ENCODE results near the gene ESYT2. TPM values are rescaled to one million over a fixed set of nuclear protein-coding genes. Genes with fewer than 3 reads are reported as not detected.

Gene ESYT2
- polyA plus RNA-seq, 1 of the 3 experiments (the other 2 are of a cell fraction) = 34.2 TPM

DNA sequence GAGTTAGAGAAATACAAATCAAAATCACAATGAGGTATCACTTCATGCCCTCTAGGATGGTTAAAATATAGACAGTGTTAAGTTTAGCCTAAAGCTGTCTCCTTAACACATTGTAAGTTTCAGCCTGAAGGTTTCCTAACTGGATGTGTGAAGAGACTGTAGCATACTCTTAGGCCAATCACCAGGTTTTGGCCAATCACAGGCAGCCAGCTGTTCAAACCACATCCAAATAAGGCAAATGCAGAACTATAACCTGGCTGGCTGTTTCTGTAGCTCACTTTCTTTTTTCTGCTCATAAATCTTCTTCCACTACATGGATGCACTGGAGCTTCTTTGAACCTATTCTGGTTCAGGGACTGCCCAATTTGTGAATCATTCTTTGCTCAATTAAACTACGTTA lies 19.7 kb downstream of the ESYT2 start:
- TF ChIP-seq TCF12 (IDR thresholded peaks at IDR 0.05) = no peak
- TF ChIP-seq GATA2 (CRISPR knock-in tag; IDR thresholded peaks at IDR 0.05) = no peak
- TF ChIP-seq TEAD4 (IDR thresholded peaks at IDR 0.05; ENCODE audit: borderline replicate concordance, insufficient read depth) = no peak
- TF ChIP-seq CHD2 (IDR thresholded peaks at IDR 0.05; ENCODE audit: low read length, partially characterized antibody) = no peak
- TF ChIP-seq NFIC (IDR thresholded peaks at IDR 0.05; ENCODE audit: borderline replicate concordance) = no peak
- no peak overlapping the region for H2AFZ ChIP-seq (ENCODE audit: low read depth)
- H3K79me2 ChIP-seq (ENCODE audit: insufficient read depth) = peaks cover 93% of the 10 kb centered on the region
- DNase-seq = no peak
- no peak overlapping the region for H3K27ac ChIP-seq (ENCODE audit: low read depth in 2 of 2, low read length in 1 of 2)
- no peaks in the 10 kb centered on the region; a peak in 1 of 4 replicates for H3K4me1 ChIP-seq (ENCODE audit: control insufficient read depth in 1 of 2, insufficient read depth in 2 of 2, low read depth in 1 of 2, low read length in 1 of 2)
- H3K4me3 ChIP-seq (ENCODE audit: low read depth in 2 of 2, low read length in 1 of 2) = no peak overlapping the region
- CTCF ChIA-PET = interaction anchor here (1.2 kb wide), 1 partner anchor 14 kb away, joined by 3 read pairs; no protein-coding TSS in a partner anchor
- 98% methylated on average over 1 of the region's 1 CpG for WGBS (ENCODE audit: low lambda C conversion rate)
- peaks cover under 1 to 28% of the 10 kb centered on the region in 2 experiments for H3K36me3 ChIP-seq (replicated peaks in 1 of 2; ENCODE audit: control insufficient read depth in 1 of 2, insufficient read depth in 2 of 2, low read length in 1 of 2)
- no peaks in the 10 kb centered on the region for H3K9me3 ChIP-seq
- H4K20me1 ChIP-seq (ENCODE audit: insufficient read depth) = peaks cover 11% of the 10 kb centered on the region; the same call in 1 of the 2 replicates
- POLR2A ChIA-PET = no interaction called here
- H3K27me3 ChIP-seq (ENCODE audit: insufficient read depth) = no peaks in the 10 kb centered on the region
- H3K9ac ChIP-seq = no peak overlapping the region
- H3K9me2 ChIP-seq = no peaks in the 10 kb centered on the region
- H3F3A ChIP-seq (replicated peaks; ENCODE audit: insufficient read depth) = no peaks in the 10 kb centered on the region
- no peak overlapping the region for H3K4me2 ChIP-seq

DNA sequence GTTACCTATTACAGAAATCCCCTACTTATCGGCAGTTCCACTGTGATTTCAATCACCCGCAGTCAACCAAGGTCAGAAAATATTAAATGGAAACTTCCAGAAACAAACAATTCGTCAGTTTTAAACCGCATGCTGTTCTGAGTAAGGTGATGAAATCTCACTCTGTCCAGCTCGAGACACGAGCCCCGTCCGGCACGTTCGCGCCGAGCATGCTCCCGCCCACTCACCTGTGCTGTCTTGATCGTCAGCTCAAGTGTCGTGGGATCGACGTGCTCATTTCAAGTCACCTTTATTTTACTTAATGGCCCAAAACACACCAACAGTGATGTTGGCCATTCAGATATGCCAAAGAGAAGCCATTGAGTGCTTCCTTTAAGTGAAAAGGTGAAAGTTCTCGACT lies 21.2 kb downstream of the ESYT2 start:
- H3K27me3 ChIP-seq (ENCODE audit: insufficient read depth) = no peaks in the 10 kb centered on the region
- no peaks in the 10 kb centered on the region for H3K9me2 ChIP-seq
- WGBS (ENCODE audit: low lambda C conversion rate) = 96% methylated on average over 18 of the region's 18 CpGs
- POLR2A ChIA-PET = no interaction called here
- no peak overlapping the region for H3K9ac ChIP-seq
- H3K9me3 ChIP-seq = no peaks in the 10 kb centered on the region
- no peaks in the 10 kb centered on the region for H3F3A ChIP-seq (replicated peaks; ENCODE audit: insufficient read depth)
- no peak overlapping the region for H3K27ac ChIP-seq (ENCODE audit: low read depth in 2 of 2, low read length in 1 of 2)
- CTCF ChIA-PET = no interaction called here
- H2AFZ ChIP-seq (ENCODE audit: low read depth) = no peak overlapping the region
- DNase-seq = no peak
- H3K79me2 ChIP-seq (ENCODE audit: insufficient read depth) = peaks cover 86% of the 10 kb centered on the region
- H3K36me3 ChIP-seq (replicated peaks in 1 of 2; ENCODE audit: control insufficient read depth in 1 of 2, insufficient read depth in 2 of 2, low read length in 1 of 2) = peaks cover 3 to 32% of the 10 kb centered on the region in 2 experiments
- no peak overlapping the region for H3K4me3 ChIP-seq (ENCODE audit: low read depth in 2 of 2, low read length in 1 of 2)
- peaks cover 11% of the 10 kb centered on the region; the same call in 1 of the 2 replicates for H4K20me1 ChIP-seq (ENCODE audit: insufficient read depth)
- peaks cover 0 to 1% of the 10 kb centered on the region in 2 experiments; a peak in 2 of 4 replicates for H3K4me1 ChIP-seq (ENCODE audit: control insufficient read depth in 1 of 2, insufficient read depth in 2 of 2, low read depth in 1 of 2, low read length in 1 of 2)
- TF ChIP-seq RAD21 (IDR thresholded peaks at IDR 0.05; ENCODE audit: low read length) (no peak), ELF1 (IDR thresholded peaks at IDR 0.05) (no peak), GATA2 (CRISPR knock-in tag; IDR thresholded peaks at IDR 0.05) (no peak)
- TF ChIP-seq, protein P1, sequence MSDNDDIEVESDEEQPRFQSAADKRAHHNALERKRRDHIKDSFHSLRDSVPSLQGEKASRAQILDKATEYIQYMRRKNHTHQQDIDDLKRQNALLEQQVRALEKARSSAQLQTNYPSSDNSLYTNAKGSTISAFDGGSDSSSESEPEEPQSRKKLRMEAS (IDR thresholded peaks at IDR 0.05; ENCODE audit: low read depth) = no peak
- H3K4me2 ChIP-seq = no peak overlapping the region

DNA sequence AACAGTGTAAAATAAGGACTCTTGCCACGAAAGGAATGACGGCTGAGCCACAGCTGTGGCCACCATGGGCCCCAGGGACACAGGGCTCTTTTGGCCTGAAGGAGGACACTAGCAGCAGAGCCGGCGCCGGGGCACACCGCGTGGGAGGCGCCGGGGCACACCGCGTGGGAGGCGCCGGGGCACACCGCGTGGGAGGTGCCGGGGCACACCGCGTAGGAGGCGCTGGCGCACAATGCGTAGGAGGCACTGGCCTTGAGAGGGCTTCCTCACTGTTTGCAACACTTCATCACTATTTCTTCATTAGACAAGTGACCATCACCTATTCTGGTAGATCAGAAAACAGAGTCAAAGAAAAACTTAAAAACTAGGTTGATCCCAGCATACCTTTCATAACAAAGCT lies 23.4 kb downstream of the ESYT2 start:
- no peak overlapping the region for H3K9ac ChIP-seq
- peaks cover 5% of the 10 kb centered on the region; the same call in 1 of the 2 replicates for H4K20me1 ChIP-seq (ENCODE audit: insufficient read depth)
- H3K4me1 ChIP-seq (ENCODE audit: control insufficient read depth in 1 of 2, insufficient read depth in 2 of 2, low read depth in 1 of 2, low read length in 1 of 2) = peaks cover 7 to 16% of the 10 kb centered on the region in 2 experiments; a peak in 3 of 4 replicates
- H3K9me3 ChIP-seq = no peaks in the 10 kb centered on the region
- 80% methylated on average over 21 of the region's 21 CpGs for WGBS (ENCODE audit: low lambda C conversion rate)
- H3K27ac ChIP-seq (ENCODE audit: low read depth in 2 of 2, low read length in 1 of 2) = no peak overlapping the region
- ChIA-PET CTCF (interaction anchor here (1.2 kb wide), 1 partner anchor 11 kb away, joined by 3 read pairs; no protein-coding TSS in a partner anchor), POLR2A (no interaction called here)
- no peaks in the 10 kb centered on the region for H3K27me3 ChIP-seq (ENCODE audit: insufficient read depth)
- no peaks in the 10 kb centered on the region for H3K9me2 ChIP-seq
- H3K4me2 ChIP-seq = no peak overlapping the region
- H3K36me3 ChIP-seq (replicated peaks in 1 of 2; ENCODE audit: control insufficient read depth in 1 of 2, insufficient read depth in 2 of 2, low read length in 1 of 2) = peaks cover 3 to 32% of the 10 kb centered on the region in 2 experiments
- no peak overlapping the region for H2AFZ ChIP-seq (ENCODE audit: low read depth)
- no peak for DNase-seq
- peaks cover 87% of the 10 kb centered on the region for H3K79me2 ChIP-seq (ENCODE audit: insufficient read depth)
- peaks cover 9% of the 10 kb centered on the region for H3F3A ChIP-seq (replicated peaks; ENCODE audit: insufficient read depth)
- no peak overlapping the region for H3K4me3 ChIP-seq (ENCODE audit: low read depth in 2 of 2, low read length in 1 of 2)
- TF ChIP-seq TAF1 (IDR thresholded peaks at IDR 0.05; ENCODE audit: borderline replicate concordance, low read depth, low read length) (no peak), ELF1 (IDR thresholded peaks at IDR 0.05) (no peak), FOXJ3 (CRISPR knock-in tag; IDR thresholded peaks at IDR 0.05) (no peak), NRF1 (IDR thresholded peaks at IDR 0.05; ENCODE audit: low read depth, low read length) (no peak), POLR2AphosphoS5 (IDR thresholded peaks at IDR 0.05; ENCODE audit: low read depth, low read length) (no peak), CHD2 (IDR thresholded peaks at IDR 0.05; ENCODE audit: low read length, partially characterized antibody) (no peak), FOSL2 (IDR thresholded peaks at IDR 0.05; ENCODE audit: borderline replicate concordance, low read depth) (no peak), MEF2A (IDR thresholded peaks at IDR 0.05; ENCODE audit: borderline replicate concordance, low read depth) (no peak), JUND (IDR thresholded peaks at IDR 0.05) (no peak)
- TF ChIP-seq, protein P2, sequence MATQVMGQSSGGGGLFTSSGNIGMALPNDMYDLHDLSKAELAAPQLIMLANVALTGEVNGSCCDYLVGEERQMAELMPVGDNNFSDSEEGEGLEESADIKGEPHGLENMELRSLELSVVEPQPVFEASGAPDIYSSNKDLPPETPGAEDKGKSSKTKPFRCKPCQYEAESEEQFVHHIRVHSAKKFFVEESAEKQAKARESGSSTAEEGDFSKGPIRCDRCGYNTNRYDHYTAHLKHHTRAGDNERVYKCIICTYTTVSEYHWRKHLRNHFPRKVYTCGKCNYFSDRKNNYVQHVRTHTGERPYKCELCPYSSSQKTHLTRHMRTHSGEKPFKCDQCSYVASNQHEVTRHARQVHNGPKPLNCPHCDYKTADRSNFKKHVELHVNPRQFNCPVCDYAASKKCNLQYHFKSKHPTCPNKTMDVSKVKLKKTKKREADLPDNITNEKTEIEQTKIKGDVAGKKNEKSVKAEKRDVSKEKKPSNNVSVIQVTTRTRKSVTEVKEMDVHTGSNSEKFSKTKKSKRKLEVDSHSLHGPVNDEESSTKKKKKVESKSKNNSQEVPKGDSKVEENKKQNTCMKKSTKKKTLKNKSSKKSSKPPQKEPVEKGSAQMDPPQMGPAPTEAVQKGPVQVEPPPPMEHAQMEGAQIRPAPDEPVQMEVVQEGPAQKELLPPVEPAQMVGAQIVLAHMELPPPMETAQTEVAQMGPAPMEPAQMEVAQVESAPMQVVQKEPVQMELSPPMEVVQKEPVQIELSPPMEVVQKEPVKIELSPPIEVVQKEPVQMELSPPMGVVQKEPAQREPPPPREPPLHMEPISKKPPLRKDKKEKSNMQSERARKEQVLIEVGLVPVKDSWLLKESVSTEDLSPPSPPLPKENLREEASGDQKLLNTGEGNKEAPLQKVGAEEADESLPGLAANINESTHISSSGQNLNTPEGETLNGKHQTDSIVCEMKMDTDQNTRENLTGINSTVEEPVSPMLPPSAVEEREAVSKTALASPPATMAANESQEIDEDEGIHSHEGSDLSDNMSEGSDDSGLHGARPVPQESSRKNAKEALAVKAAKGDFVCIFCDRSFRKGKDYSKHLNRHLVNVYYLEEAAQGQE (IDR thresholded peaks at IDR 0.05; ENCODE audit: low read depth, low read length) = no peak
- TF ChIP-seq, protein P1 (IDR thresholded peaks at IDR 0.05; ENCODE audit: low read depth) = no peak
- TF ChIP-seq, protein P3, sequence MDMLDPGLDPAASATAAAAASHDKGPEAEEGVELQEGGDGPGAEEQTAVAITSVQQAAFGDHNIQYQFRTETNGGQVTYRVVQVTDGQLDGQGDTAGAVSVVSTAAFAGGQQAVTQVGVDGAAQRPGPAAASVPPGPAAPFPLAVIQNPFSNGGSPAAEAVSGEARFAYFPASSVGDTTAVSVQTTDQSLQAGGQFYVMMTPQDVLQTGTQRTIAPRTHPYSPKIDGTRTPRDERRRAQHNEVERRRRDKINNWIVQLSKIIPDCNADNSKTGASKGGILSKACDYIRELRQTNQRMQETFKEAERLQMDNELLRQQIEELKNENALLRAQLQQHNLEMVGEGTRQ (IDR thresholded peaks at IDR 0.05; ENCODE audit: borderline replicate concordance, low read depth, low read length) = no peak

Measured in SK-N-SH (cell line).